ENCODE measurements around the gene ZBTB20. TPM values are rescaled to one million over a fixed set of nuclear protein-coding genes. Genes with fewer than 3 reads are reported as not detected.

ZBTB20 gene
- total RNA-seq, 1 donor from 2014 or later, result 15.5 TPM

DNA sequence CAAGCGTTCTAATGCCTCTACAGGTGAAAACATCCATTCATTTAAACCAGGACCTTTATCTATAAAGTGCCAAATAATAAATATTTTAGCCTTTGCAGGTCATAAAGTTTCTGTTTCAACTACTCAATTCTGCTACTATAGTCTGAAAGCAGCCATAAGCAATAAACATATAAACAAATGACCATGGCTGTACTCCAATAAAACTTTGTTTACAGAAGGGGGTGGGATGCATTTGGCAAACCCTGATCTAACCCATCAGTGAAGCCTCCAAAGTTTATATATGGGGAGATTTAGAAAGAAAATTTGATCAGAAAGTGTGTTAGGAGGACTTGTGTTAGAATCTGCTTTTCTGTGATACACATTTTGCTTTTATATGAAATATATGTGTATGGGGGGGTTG lies 161.3 kb downstream of the ZBTB20 start:
- Mint-ChIP-seq H3K9me3 (ENCODE audit: low read depth) (peaks cover 8% of the 10 kb centered on the region), H3K27ac (ENCODE audit: unreplicated experiment) (no peak overlapping the region), H3K4me1 (ENCODE audit: low read depth) (no peaks in the 10 kb centered on the region), H3K36me3 (ENCODE audit: low read depth) (peaks cover 6% of the 10 kb centered on the region), H3K4me3 (ENCODE audit: unreplicated experiment) (no peak overlapping the region), H3K27me3 (ENCODE audit: low read depth) (no peaks in the 10 kb centered on the region)
- DNase-seq (ENCODE audit: low spot score), result no peak
- TF ChIP-seq, protein P1, sequence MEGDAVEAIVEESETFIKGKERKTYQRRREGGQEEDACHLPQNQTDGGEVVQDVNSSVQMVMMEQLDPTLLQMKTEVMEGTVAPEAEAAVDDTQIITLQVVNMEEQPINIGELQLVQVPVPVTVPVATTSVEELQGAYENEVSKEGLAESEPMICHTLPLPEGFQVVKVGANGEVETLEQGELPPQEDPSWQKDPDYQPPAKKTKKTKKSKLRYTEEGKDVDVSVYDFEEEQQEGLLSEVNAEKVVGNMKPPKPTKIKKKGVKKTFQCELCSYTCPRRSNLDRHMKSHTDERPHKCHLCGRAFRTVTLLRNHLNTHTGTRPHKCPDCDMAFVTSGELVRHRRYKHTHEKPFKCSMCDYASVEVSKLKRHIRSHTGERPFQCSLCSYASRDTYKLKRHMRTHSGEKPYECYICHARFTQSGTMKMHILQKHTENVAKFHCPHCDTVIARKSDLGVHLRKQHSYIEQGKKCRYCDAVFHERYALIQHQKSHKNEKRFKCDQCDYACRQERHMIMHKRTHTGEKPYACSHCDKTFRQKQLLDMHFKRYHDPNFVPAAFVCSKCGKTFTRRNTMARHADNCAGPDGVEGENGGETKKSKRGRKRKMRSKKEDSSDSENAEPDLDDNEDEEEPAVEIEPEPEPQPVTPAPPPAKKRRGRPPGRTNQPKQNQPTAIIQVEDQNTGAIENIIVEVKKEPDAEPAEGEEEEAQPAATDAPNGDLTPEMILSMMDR (IDR thresholded peaks at IDR 0.05), result no peak

DNA sequence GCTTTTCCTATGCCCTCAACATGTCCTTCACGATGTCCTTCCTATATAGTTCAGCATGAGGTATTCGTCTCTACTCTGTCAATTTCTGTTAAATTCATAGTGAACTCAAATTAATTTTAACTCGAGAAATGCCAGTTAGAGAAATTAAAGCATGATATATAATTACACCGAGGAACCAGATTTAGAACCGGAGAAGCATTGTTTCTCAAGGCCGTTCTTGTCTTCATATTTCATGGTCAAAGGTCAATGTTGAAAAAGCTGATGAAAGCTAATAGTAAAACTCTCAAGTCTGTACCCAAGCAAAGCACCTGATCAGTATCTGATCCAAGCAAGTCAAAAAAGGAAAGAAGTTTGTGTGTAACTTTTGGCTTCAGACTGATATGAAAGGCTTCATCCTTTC lies 163.8 kb downstream of the ZBTB20 start:
- DNase-seq (ENCODE audit: low spot score), result no peak
- Mint-ChIP-seq H3K27ac (ENCODE audit: unreplicated experiment) (no peak overlapping the region), H3K4me1 (ENCODE audit: low read depth) (no peaks in the 10 kb centered on the region), H3K27me3 (ENCODE audit: low read depth) (no peaks in the 10 kb centered on the region), H3K9me3 (ENCODE audit: low read depth) (no peaks in the 10 kb centered on the region), H3K4me3 (ENCODE audit: unreplicated experiment) (no peak overlapping the region), H3K36me3 (ENCODE audit: low read depth) (no peaks in the 10 kb centered on the region)
- TF ChIP-seq, protein P1 (IDR thresholded peaks at IDR 0.05), result no peak

DNA sequence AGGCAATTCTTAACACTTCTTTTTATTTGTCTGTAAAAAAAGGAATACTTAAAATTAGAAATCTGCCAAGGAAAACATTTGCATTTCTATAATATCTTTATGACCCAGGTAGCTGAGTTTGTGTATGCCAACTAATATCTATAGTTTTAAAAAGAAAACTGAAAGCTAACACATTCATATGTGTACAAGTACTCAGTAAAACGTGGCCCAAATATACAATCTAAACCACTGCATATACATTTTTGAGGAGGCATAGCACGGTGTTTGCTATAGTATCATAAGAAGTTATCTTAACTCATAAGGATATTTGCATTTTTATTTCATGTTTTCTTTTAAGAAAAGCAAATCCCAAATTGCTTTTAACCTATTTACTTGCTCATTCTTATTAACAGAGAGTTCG lies 172.7 kb downstream of the ZBTB20 start:
- Mint-ChIP-seq H3K27ac (ENCODE audit: unreplicated experiment) (no peak overlapping the region), H3K9me3 (ENCODE audit: low read depth) (no peaks in the 10 kb centered on the region), H3K36me3 (ENCODE audit: low read depth) (no peaks in the 10 kb centered on the region), H3K4me3 (ENCODE audit: unreplicated experiment) (no peak overlapping the region), H3K27me3 (ENCODE audit: low read depth) (no peaks in the 10 kb centered on the region), H3K4me1 (ENCODE audit: low read depth) (no peaks in the 10 kb centered on the region)
- TF ChIP-seq, protein P1 (IDR thresholded peaks at IDR 0.05), result no peak
- DNase-seq (ENCODE audit: low spot score), result no peak

DNA sequence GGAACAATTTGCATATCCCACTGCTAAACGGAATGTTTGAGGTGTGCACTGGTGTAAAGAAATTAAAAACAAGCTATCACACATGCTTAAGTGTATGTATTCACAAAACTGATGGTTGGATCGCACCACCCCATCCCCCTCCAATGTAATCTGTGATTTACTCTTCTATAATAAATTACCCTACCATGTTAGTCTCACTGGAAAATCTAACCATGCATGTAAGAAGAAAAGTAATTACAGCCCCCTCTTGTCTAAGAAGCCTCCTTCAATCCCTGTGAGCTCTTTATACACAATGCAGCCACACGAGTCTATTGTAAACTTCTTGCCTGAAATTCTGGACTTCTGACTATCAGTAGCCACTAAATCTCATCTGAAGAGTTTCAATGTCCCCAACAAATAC lies 173.6 kb downstream of the ZBTB20 start:
- Mint-ChIP-seq H3K4me3 (ENCODE audit: unreplicated experiment) (no peak overlapping the region), H3K27ac (ENCODE audit: unreplicated experiment) (no peak overlapping the region), H3K9me3 (ENCODE audit: low read depth) (no peaks in the 10 kb centered on the region), H3K27me3 (ENCODE audit: low read depth) (no peaks in the 10 kb centered on the region), H3K36me3 (ENCODE audit: low read depth) (no peaks in the 10 kb centered on the region), H3K4me1 (ENCODE audit: low read depth) (no peaks in the 10 kb centered on the region)
- TF ChIP-seq, protein P1 (IDR thresholded peaks at IDR 0.05), result no peak
- no peak for DNase-seq (ENCODE audit: low spot score)

DNA sequence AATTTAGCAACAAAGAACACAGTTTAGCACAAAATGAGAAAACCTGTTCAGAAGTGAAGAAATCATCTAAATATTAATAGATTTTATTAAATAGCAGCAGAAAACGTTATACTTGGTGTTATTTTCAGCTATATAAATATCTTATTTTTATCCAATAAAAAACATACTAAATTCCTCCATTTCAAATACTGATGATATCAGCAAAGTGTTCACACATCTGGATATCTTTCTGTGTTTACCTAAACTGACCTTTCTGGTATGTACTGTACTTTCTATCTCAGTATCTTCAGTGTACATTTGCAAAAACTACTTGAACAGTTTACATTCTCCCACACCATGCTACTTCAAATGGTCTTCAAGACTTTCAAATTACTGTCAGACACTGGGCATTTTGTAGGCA lies 179.9 kb downstream of the ZBTB20 start:
- Mint-ChIP-seq H3K27me3 (ENCODE audit: low read depth) (no peaks in the 10 kb centered on the region), H3K9me3 (ENCODE audit: low read depth) (no peaks in the 10 kb centered on the region), H3K4me1 (ENCODE audit: low read depth) (no peaks in the 10 kb centered on the region), H3K4me3 (ENCODE audit: unreplicated experiment) (no peak overlapping the region), H3K27ac (ENCODE audit: unreplicated experiment) (no peak overlapping the region), H3K36me3 (ENCODE audit: low read depth) (no peaks in the 10 kb centered on the region)
- TF ChIP-seq, protein P1 (IDR thresholded peaks at IDR 0.05), result no peak
- DNase-seq (ENCODE audit: low spot score), result no peak
